ENCODE data around the gene TMC1.

DNA sequence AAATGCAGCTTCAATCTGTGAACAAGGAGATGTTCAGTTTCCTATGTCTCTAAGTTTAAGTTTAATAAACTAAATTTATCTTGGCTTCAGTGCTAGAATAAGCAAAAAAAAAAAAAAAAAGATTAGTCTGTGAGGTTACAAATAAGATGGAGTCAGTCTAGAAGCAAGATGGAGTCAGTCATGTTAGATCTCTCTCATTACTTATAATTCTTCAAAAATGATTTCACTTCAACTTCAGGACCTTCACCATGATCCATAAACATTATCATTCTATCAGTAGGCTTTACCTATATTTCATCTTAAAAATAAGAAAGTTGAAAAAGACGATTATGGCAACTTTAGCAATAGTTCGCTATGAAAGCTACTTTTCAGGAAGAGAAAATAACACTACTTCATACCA is 30.2 kb upstream of the TMC1 start:
- no peak for TF ChIP-seq ZFP3 (CRISPR knock-in tag; IDR thresholded peaks at IDR 0.05)
- TF ChIP-seq ESRRG (CRISPR knock-in tag; IDR thresholded peaks at IDR 0.05), result no peak
- TF ChIP-seq, protein P1, sequence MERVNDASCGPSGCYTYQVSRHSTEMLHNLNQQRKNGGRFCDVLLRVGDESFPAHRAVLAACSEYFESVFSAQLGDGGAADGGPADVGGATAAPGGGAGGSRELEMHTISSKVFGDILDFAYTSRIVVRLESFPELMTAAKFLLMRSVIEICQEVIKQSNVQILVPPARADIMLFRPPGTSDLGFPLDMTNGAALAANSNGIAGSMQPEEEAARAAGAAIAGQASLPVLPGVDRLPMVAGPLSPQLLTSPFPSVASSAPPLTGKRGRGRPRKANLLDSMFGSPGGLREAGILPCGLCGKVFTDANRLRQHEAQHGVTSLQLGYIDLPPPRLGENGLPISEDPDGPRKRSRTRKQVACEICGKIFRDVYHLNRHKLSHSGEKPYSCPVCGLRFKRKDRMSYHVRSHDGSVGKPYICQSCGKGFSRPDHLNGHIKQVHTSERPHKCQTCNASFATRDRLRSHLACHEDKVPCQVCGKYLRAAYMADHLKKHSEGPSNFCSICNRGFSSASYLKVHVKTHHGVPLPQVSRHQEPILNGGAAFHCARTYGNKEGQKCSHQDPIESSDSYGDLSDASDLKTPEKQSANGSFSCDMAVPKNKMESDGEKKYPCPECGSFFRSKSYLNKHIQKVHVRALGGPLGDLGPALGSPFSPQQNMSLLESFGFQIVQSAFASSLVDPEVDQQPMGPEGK (CRISPR knock-in tag; IDR thresholded peaks at IDR 0.05; ENCODE audit: borderline replicate concordance), result no peak
- no peak for TF ChIP-seq CSDC2 (CRISPR knock-in tag; IDR thresholded peaks at IDR 0.05)
- TF ChIP-seq, protein P2, sequence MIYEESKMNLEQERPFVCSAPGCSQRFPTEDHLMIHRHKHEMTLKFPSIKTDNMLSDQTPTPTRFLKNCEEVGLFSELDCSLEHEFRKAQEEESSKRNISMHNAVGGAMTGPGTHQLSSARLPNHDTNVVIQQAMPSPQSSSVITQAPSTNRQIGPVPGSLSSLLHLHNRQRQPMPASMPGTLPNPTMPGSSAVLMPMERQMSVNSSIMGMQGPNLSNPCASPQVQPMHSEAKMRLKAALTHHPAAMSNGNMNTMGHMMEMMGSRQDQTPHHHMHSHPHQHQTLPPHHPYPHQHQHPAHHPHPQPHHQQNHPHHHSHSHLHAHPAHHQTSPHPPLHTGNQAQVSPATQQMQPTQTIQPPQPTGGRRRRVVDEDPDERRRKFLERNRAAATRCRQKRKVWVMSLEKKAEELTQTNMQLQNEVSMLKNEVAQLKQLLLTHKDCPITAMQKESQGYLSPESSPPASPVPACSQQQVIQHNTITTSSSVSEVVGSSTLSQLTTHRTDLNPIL (CRISPR knock-in tag; IDR thresholded peaks at IDR 0.05; ENCODE audit: low read depth), result no peak
- no peak for TF ChIP-seq TCF4 (CRISPR knock-in tag; IDR thresholded peaks at IDR 0.05; ENCODE audit: borderline replicate concordance)

Data from SK-N-SH treated with all-trans-retinoic acid at 6 μM for 48 hours (cell line).